Gastroesophageal sphincter (tissue), 4 donors: Measurements from ENCODE around the gene SPATA46. TPM values are rescaled to one million over a fixed set of nuclear protein-coding genes. Genes with fewer than 3 reads are reported as not detected.

Source experiments
- ATAC-seq: fragments of 150-250 bp; one replicate; pipeline ENCODE4 v1.9.1; 2016; ENCODE audit warnings: mild to moderate bottlenecking, moderate library complexity
- H3K27ac ChIP-seq, 4 donors: fragments of 200-600 bp; sonication (generic) in 3 of 4; 1 replicate in 3 of 4; 2 replicates in 1 of 4; pipeline ENCODE4 v1.5.1; 2016 to 2019
- H3K27me3 ChIP-seq: fragments of 200-600 bp; sonication (generic); one replicate; pipeline ENCODE4 v1.5.1; 2019
- H3K36me3 ChIP-seq, 2 donors: fragments of 200-600 bp; sonication (generic); one replicate each; pipeline ENCODE4 v1.5.1; 2019; ENCODE audit warnings: control low read depth in 1 of 2
- H3K4me1 ChIP-seq, 3 donors: fragments of 200-600 bp; sonication (generic); 1 replicate in 2 of 3; 2 replicates in 1 of 3; pipeline ENCODE4 v1.5.1; 2016 to 2019; ENCODE audit warnings: control low read depth in 2 of 3
- H3K4me3 ChIP-seq, 2 donors: fragments of 200-600 bp; sonication (generic); one replicate each; pipeline ENCODE4 v1.5.1; 2019; ENCODE audit warnings: mild to moderate bottlenecking in 1 of 2, moderate library complexity in 1 of 2
- H3K9me3 ChIP-seq, 3 donors: fragments of 200-600 bp; sonication (generic); one replicate each; pipeline ENCODE4 v1.5.1; 2017 to 2019; ENCODE audit warnings: control low read depth in 2 of 3
- EP300 ChIP-seq: sonication (generic); formaldehyde crosslinking; IDR thresholded peaks from one replicate; pipeline ENCODE4 v1.6.1; 2017; ENCODE audit warnings: antibody characterized with exemption, mild to moderate bottlenecking
- POLR2A ChIP-seq, 2 donors: fragments of 450-650 bp; IDR thresholded peaks; one replicate each; pipeline ENCODE4 v1.6.1; 2017; ENCODE audit warnings: antibody characterized with exemption in 2 of 2, mild to moderate bottlenecking in 2 of 2, moderate library complexity in 1 of 2
- POLR2AphosphoS5 ChIP-seq: sonication (generic); formaldehyde crosslinking; IDR thresholded peaks from one replicate; pipeline ENCODE4 v1.6.1; 2017; ENCODE audit warnings: antibody characterized with exemption
- WGBS, 2 donors: methylation state at CpG; one replicate each; pipeline ENCODE4 v1.1.5; 2018; ENCODE audit warnings: low coverage in 1 of 2; 5-methylcytosine and 5-hydroxymethylcytosine counted together
- total RNA-seq, 4 donors: library from RNA; depleted of rRNA; stranded (reverse); fragments of >200 nt; gene quantifications; one replicate each; pipeline ENCODE4 v1.1.0, GENCODE V29; 2016
- TF ChIP-seq, protein P1 (sequence below), 4 experiments: fragments of 200-600 bp in 2 of 4; fragments of 450-650 bp in 2 of 4; sonication (generic) in 1 of 4; IDR thresholded peaks; one replicate each; pipeline ENCODE4 v1.5.1; 2017 to 2019; ENCODE audit warnings: antibody characterized with exemption in 4 of 4, mild to moderate bottlenecking in 2 of 4, moderate library complexity in 2 of 4

SPATA46 gene
- total RNA-seq, 4 donors from 2014 or later, result not detected

DNA sequence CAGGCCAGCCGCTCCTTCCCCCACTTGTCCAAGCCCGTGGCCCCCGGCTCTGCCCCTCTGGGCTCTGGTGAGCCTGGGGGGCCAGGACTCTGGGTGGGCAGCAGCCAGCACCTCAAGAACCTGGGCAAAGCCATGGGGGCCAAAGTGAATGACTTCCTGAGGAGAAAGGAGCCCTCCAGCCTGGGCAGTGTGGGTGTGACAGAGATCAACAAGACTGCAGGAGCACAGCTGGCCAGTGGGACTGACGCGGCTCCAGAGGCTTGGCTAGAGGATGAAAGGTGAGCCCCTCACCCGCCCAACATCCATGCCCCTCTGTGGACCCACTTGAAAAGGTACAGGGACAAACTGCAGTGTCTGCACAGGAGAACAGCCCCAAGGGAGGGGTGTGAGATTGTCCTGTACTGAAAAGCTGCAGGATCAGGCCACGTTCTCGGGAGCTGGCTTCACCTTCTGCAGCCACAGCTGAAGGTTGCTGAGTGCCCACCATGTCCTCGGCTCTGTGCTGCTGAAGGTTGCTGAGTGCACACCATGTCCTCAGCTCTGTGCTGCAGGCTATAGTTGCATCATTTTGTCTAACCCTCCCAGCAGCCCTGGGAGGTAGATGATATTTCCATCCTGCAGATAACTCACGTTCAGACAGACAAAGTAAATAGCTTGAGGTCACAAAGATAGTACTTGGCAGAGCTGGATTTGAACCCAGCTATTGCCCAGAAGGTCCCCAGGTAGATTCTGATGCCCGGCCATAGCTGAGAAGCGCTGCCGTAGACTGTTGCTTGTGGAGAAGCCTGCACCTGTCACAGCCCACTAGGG lies 5.5 kb upstream of the SPATA46 start:
- no peaks in the 10 kb centered on the region for H3K4me1 ChIP-seq
- H3K27me3 ChIP-seq, result no peaks in the 10 kb centered on the region
- WGBS, 2 donors, result 78 to 94% methylated on average over 4 to 8 of the region's 13 CpGs
- H3K9me3 ChIP-seq, result no peaks in the 10 kb centered on the region
- no peak for ATAC-seq
- H3K27ac ChIP-seq, result no peak overlapping the region
- peaks cover 0 to 18% of the 10 kb centered on the region in 2 donors for H3K36me3 ChIP-seq
- no peak overlapping the region for H3K4me3 ChIP-seq
- TF ChIP-seq EP300 (no peak), POLR2AphosphoS5 (no peak), POLR2A (IDR thresholded peaks at IDR 0.05) (no peak)
- TF ChIP-seq, protein P1, sequence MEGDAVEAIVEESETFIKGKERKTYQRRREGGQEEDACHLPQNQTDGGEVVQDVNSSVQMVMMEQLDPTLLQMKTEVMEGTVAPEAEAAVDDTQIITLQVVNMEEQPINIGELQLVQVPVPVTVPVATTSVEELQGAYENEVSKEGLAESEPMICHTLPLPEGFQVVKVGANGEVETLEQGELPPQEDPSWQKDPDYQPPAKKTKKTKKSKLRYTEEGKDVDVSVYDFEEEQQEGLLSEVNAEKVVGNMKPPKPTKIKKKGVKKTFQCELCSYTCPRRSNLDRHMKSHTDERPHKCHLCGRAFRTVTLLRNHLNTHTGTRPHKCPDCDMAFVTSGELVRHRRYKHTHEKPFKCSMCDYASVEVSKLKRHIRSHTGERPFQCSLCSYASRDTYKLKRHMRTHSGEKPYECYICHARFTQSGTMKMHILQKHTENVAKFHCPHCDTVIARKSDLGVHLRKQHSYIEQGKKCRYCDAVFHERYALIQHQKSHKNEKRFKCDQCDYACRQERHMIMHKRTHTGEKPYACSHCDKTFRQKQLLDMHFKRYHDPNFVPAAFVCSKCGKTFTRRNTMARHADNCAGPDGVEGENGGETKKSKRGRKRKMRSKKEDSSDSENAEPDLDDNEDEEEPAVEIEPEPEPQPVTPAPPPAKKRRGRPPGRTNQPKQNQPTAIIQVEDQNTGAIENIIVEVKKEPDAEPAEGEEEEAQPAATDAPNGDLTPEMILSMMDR (IDR thresholded peaks at IDR 0.05), result no peak

DNA sequence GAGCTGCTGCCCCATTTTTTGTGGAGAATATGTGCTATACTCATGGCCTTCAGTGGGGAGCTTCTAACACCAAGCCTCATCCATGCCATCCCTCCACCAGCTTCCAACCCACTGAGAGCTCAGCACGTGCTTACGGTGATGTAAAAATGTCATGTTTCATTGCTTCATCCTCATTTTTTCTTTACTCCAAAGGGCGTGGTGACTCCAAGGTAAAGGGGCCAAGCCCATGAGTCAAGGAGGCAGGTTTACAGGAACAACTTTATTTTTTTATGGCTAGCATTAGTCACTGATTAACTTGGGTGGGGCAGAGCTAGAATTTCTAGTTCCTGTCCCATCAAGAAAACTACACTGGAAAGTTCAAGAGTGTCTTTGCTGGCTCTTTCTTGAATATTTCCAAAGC lies 4.7 kb upstream of the SPATA46 start, which contains the start of gene C1orf226:
Gene C1orf226, plus strand, starts transcription at position 346 of the 400 bp plus-strand sequence. CDS start 174 bp downstream, outside the sequence.
- Histone ChIP-seq H3K36me3 (peaks cover 0 to 18% of the 10 kb centered on the region in 2 donors), H3K27ac (no peak within 1 kb of the TSS), H3K4me3 (no peak within 1 kb of the TSS), H3K4me1 (no peaks in the 10 kb centered on the region), H3K27me3 (no peaks in the 10 kb centered on the region), H3K9me3 (no peaks in the 10 kb centered on the region)
- no peak for ATAC-seq
- WGBS, 2 donors, result 86% methylated on average over 2 of the region's 3 CpGs; no CpG with 5 or more reads in 1 of the 2 donors
- no peak for TF ChIP-seq POLR2AphosphoS5
- no peak for TF ChIP-seq EP300
- no peak for TF ChIP-seq POLR2A (IDR thresholded peaks at IDR 0.05)
- TF ChIP-seq, protein P1 (IDR thresholded peaks at IDR 0.05), result no peak

GRCh38 chr1:162380061-162380846 lies 3.6 kb upstream of the SPATA46 start:
- H3K27me3 ChIP-seq, result no peaks in the 10 kb centered on the region
- TF ChIP-seq POLR2AphosphoS5 (no peak), EP300 (no peak), POLR2A (IDR thresholded peaks at IDR 0.05) (no peak)
- TF ChIP-seq, protein P1 (IDR thresholded peaks at IDR 0.05), result no peak
- H3K36me3 ChIP-seq, result peaks cover 0 to 18% of the 10 kb centered on the region in 2 donors
- H3K4me3 ChIP-seq, result no peak overlapping the region
- H3K9me3 ChIP-seq, result no peaks in the 10 kb centered on the region
- H3K4me1 ChIP-seq, result no peaks in the 10 kb centered on the region
- 69 to 85% methylated on average over 2 to 3 of the region's 6 CpGs for WGBS, 2 donors
- no peak overlapping the region for H3K27ac ChIP-seq
- no peak for ATAC-seq

DNA sequence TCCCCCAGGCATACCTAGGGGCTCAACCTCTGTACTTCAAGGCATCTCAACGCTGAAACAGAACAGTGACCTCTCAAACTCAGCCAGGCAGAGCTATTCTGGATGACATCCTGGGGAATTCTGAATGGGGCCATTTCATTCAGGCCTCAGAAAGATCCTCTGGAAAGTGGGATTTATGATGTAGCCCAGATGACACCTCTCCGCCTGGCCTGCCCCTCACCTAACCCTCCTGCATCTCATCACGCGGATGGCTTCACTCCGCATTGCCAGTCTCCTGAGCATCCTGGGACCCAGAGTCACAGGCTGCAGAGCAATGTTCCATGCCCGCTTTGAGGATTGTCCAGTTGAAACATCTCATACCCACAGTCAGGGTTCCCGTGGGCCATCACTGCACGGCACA lies 1.2 kb downstream of the SPATA46 start:
- Histone ChIP-seq H3K4me3 (no peak overlapping the region), H3K36me3 (no peaks in the 10 kb centered on the region), H3K9me3 (no peaks in the 10 kb centered on the region), H3K27ac (no peak overlapping the region), H3K27me3 (no peaks in the 10 kb centered on the region), H3K4me1 (no peaks in the 10 kb centered on the region)
- 100% methylated on average over 4 of the region's 8 CpGs; no CpG with 5 or more reads in 1 of the 2 donors for WGBS, 2 donors
- ATAC-seq, result no peak
- TF ChIP-seq, protein P1 (IDR thresholded peaks at IDR 0.05), result no peak
- TF ChIP-seq EP300 (no peak), POLR2AphosphoS5 (no peak), POLR2A (IDR thresholded peaks at IDR 0.05) (no peak)
